NOMO-1 treated with DMSO at 0.1 percent for 48 hours (cell line): ENCODE data around the gene PXK.

ENCODE experiments used
- DNase-seq: peaks from one replicate; lab custom pipeline; 2025; ENCODE audit not compliant: unreplicated experiment; lab: John Stamatoyannopoulos, UW

The PXK gene

DNA sequence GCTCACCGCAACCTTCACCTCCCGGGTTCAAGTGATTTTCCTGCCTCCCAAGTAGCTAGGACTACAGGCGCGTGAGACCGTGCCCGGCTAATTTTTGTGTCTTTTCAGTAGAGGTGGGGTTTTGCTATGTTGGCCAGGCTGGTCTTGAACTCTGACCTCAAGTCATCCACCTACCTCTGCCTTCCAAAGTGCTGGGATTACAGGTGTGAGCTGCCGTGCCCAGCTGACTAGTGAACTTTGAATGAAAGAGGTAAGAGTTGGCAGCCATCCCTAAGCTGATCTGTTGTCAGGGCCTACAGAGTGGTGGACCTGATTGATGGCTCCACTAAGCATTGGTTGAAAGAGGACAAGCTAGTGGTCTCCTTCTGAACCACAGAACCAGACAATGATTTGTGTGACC, 15.3 kb downstream of the PXK start:
- DNase-seq = no peak

DNA sequence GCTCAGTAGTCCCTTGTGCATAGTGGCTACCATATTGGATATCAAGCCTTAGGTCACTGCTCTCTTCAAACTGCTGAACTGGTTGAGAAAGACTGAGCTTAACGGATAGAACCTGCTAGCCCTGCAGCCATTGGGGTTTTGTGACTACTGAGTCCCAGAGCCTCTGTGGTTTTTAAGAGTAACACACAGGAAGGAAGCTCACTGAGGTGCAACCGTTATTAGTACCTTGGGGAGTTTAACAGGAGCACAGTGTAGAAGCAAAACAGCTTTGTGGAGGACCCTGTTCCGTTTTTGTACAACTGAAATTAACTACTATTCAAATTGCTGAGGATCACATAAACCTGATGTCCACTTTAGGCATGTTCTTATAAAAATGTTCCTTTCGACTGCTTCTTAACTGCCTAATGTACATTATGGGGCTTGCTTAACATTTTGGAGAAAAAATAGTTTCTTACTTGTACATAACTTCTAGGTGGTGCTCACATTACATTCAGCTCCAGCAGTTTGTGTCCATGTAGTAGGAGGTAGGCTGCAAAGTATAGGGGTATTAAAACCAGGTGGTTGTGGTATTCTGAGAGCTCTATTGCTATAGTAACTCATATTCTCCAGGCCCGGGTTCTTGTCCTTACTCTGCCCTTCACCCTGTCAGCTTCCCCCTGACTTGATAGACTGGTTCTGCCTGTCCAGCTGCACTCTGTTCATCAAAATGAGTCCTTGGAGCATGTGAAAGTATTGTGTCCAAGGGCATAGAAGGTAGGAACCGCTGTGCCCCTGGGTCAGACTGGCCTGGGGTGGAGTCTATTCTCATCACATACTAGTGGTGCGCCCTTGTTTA, 17.3 kb downstream of the PXK start:
- peak; percentile 58 for DNase-seq

DNA sequence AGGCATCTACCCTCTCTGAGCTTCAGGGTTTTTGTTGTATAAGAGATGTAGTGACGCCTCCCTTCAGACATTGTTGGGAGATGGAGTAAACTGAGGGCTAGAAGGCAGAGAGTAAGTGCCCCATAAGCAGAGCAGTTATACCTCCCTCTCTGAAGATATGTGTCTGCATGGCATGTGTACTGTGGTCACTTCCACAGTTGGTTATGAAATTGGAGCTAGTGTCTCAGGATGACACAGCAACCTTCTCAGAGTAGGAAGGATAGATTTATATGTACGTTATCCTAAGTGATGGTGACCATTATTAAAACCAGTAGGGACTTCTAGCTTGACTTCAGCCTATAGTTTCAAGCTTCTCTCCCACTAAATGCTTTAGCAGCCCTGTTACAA, 17.9 kb downstream of the PXK start:
- DNase-seq = peak; percentile 82

DNA sequence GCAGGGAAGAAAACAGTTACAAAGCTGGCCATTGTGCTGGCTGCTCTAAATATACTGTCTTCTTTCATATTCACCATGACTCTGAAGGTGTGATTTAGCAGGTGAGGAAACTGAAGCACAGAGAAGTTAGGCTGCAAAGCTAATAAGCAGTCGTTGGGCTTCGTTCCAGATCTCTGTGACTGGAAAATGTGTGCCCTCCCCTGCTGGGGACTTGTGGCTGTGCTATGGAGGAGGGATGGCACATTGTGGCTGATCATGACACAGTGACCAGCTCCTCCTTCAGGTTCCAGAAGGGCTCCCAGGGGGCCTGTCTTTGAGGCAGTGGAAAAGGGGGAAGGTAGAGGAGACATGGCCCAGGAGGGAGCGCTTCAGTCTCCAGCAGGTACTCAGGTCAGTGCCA, 19.2 kb downstream of the PXK start:
- DNase-seq = peak; percentile 25

DNA sequence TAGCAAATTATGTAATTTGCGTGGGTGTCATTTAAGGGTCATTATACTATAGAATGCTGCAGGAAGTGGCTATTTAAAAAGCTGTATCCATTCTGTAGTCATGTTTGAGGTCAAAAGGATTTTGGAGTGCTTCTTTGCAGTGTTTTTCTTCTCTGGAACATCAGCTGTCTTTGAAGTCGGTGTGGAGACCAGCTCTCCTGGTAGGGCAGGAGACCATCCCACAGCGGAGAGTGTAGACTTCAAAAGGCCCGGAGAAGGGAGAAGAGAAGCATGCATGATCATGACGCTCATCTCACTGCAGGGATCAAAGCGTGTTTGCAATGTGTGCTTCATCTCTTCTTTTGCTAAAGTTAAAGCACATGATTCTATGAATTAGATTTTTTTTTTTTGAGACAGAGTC, 19.9 kb downstream of the PXK start:
- DNase-seq = no peak

DNA sequence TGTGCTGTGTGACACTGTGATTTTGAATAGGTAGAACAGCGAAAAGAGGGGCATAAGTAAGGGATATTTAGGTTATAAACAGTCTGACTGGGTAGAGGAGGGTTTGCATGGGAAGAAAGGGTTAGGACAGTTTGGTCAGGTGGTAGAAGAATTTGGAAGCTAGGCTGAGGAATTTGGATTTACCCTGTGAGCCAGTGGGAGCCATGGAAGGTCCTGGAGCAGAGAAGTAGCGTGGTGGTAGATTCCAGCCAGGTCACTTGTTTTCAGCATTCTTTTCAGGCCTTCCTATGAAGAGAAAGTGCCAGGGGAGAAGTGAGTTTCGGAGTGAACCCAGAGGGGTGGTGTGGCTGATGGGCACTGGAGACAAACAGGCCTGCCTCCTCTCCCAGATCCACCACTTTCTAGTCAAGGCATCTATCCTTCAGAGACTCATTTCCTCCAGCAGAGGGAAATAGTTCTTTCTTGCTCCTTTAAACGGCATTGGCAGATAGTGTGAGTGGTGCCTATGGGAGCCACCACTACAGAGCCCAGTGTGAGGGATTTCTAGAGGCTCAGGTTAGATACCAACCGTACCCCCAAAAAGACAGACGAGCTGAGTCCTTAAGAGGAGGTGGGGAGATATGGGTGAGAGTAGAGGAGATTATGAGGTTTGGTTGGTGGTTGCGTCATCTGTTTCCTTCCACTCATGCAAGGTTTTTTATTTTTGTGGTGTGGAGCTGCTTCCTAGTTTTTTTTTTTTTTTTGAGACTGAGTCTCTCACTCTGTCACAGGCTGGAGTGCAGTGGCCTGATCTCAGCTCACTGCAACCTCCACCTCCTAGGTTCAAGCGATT, 21.2 kb downstream of the PXK start:
- DNase-seq = peak; percentile 86

DNA sequence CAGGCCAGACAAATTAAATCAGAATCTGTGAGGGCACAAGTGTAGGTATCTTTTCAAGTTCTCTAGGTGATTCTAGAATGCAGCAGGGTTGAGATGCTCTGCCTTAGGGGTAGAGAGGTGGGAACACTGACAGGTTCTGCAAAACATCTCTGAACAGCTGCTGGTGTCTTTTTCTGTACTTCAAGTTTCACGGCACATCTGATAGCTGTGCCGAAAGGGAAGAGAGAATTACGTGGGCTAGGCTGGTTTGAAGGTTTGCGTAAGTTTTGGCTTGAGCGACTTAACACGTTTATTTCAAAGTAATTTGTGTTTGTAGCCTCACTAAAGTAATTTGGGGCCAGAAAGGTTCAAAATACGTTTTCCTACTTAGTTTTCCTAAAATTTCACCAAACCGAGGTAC, 22.5 kb downstream of the PXK start:
- peak; percentile 87 for DNase-seq

DNA sequence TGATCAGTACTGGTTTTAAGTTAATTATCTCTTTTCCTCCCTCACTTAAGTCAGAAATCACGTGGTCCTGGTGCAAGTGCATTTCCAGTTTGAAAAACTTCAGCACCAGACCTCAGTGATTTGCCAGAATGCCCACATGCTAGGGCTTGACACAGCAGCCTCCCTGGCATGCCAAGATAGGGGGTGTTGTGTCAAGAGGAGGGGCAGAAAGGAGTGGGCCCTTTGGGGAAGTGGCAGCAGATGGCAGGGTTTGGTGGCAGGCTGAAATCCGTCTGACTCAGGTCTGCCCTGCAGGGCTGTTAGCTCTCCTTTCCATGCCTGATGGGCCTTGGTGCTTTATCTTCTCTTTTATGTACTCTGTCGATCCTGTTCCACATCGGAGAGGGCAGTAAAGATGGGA, 23.4 kb downstream of the PXK start:
- DNase-seq = peak; percentile 63

DNA sequence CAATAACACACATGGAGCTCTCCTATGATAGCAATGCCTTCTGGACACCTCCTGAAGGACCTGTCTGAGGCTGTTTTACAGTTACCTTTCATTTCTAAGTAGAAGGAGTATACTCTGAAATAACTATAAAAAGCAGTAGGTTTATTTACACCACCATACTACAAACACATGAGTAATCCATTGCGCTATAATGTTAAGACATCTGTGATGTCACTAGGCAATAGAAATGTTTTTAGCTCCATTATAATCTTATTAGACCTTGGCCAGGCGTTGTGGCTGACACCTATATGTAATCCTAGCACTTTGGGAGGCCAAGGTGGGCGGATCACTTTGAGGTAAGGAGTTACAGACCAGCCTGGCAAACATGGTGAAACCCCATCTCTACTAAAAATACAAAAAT, 24.7 kb downstream of the PXK start:
- DNase-seq = no peak

DNA sequence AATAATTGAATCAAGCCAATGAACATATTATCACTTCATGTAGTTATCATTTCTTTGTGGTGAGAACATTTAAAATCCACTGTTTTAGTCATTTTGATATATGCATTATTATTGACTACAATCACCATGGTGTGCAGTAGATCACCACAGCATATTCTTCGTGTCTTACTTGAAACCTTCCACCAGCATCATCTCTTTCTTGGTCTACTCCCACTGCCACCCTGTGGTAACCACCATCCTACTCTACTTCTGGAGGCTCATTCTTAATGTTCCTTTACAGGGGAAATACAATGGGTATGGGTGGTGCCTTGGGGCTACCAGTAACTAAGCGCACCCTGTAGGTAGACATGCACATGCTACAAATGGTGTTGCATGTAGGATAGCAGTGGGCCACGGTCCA, 25.4 kb downstream of the PXK start:
- DNase-seq = no peak

DNA sequence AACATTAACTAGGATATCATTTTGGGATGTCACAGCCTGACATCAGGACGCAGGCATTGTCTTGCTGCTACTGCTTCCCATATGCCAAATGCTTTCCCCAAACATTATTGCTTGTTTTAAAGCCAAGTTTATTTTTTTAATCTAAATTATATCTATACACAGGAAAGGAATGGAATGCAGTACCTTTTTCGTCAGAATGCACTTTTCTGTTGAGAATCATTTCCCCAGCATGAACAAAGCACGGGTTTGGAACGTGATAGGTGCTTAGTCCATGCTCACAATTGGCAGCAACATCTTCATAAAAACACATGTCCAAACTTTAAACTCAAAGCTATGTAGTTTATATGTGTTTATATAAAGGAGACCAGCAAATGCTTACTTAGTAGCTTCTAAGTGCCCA, 26.1 kb downstream of the PXK start:
- no peak for DNase-seq

DNA sequence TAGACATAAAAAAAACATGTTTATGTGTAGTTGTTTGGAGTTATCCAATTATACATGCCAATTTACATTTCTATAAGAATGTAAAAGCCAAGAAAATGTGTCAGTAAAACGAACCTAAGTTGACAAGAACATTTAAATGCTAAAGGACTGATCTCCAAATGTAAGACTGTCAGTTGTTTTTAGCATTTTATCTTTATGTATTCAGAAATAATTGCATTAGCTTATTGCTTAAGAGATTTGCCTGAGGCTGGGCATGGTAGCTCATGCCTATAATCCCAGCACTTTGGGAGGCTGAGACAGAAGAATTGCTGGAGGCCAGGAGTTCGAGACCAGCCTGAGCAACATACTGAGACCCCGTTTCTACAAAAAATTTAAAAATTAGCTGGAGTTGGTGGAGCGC, 26.9 kb downstream of the PXK start:
- no peak for DNase-seq

DNA sequence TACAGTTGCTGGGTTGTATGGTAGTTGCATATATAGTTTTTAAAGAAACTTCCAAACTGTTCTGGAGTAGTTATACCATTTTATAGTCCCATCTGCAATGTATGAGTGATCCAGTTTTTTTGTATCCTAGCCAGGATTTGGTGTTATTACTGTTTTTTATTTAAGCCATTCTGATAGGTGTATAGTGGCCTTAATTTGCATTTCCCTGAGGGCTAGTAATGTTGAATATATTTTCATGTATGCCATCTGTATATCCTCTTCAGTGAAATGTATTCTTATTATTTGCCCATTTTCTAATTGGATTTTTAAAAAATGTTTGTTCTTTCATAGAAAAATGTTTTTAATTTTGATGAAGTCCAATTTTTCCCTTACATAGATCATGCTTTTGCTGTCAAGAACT, 29.2 kb downstream of the PXK start:
- no peak for DNase-seq

DNA sequence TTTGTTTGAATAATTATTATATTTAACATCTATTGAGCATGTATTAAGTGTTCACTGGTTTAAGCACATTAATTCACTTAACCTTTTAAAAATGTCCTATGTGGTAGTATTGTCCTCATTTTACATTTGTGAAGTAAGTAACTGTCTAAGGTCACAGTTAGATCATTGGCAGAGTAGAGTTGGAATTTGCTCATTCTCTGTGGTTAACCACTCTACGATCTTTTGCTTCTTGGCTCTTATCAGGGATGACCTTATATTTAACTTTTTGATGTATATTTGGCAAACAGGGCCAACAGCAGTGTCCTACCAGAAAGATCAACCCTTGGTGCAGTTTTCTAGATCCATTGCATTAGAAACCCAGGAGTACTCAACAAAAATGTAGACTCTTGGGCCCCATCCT, 34.0 kb downstream of the PXK start:
- DNase-seq = no peak

DNA sequence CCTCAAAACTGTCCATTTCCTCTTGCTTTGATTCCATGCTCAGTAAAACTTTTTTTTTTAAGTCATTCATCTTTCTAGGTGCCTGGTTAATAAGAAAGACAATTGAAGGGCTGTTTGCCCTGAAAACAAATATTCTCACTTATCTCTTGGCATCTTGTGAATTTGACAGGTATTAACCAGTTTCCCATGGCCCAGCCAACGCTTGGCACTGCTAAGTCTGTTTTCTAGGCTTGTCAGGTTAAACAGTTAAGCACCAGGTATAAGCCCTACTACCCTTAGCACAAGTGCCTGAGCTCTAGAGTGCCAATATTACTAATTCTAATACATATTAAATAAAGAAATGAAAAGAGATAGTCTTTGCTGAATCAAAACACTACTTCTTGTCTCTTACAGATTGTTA, 36.3 kb downstream of the PXK start:
- no peak for DNase-seq

DNA sequence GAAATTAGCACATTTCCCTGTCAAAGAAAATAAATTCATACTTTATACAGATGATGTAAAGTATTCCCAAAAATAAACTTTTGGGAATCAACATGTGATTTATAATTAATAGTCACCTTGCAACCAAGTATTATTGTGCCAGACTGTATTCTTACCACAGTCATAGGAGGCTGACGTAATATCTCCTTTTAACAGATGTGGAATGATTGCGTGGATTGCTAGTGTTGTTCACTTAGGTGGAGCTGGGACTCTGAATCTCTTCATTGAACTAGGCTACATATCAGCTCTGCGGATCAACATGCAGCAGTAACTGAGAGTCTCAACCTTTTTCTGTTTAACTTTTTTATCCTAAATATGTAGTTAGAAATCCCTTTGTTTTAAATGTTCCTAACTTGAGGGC, 37.2 kb downstream of the PXK start:
- DNase-seq = no peak

DNA sequence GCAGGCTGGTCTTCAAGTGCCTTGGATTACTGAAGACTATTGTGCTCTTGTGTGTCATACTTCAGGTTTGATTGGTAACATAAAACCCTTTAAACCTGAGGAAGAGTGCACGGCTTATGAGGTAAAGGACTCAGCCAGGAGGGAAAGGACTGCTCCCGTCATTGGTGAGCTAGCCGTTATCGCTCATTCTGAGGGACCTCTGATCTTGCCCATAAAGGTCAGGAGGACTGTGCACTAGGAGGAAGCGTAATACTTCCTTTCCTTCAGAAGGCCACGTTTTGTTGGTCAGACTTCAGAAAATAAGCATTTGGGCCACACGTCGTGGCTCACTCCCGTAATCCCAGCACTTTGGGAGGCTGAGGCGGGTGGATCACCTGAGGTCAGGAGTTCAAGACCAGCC, 37.7 kb downstream of the PXK start:
- DNase-seq = no peak

DNA sequence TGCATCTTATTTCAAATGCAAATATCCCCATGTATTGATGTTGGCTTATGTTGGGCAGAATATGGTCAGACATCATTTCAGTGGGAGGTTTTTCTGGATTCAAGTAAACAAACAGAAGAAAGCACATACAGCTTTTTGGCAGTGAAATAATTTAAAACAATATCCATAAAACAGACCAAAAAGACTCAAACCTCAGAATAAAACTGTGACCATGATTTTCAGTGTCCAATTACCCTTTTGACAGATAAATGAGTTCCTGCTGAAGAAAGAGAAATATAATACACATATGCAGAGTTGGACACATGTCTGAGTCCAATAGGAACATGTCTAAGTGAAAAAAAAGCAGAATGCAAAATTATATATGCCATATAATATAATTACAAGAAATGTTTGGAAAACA, 39.1 kb downstream of the PXK start:
- no peak for DNase-seq

DNA sequence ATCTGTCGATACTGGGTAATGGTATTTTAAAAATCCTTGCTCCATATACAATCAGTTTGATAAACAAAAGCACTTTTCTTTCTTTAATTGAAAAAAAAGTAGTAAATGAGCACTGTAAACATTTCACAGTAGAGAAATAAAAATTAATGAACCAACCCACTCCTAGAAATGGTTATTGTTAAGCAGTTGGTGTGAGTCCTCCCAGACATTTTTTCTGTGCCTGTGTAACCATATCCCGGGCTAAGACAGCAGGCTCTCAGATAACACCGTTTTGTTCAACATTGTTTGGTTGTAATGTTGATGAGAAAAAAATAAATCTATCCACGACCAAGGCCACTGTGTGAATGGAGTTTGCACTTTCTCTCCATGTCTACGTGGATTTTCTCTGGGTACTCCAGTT, 42.6 kb downstream of the PXK start:
- DNase-seq = no peak

DNA sequence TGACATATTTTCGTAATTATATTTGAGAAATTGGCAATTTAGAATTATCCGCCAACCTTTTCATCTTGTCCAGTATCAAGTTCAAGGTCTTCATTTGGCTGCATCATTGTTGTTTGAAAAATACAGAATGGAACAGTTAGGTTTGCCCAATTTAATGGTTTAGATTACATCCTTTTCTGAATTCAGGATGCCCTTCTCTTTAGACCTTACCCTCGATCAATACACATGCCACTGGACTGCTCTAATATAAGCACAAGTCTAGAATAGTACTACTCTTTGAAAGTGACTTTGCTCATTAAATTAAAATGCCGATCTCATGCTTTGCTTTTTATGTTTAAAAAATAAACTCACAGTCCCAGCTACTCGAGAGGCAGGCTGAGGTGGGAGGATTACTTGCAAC, 44.5 kb downstream of the PXK start:
- no peak for DNase-seq

DNA sequence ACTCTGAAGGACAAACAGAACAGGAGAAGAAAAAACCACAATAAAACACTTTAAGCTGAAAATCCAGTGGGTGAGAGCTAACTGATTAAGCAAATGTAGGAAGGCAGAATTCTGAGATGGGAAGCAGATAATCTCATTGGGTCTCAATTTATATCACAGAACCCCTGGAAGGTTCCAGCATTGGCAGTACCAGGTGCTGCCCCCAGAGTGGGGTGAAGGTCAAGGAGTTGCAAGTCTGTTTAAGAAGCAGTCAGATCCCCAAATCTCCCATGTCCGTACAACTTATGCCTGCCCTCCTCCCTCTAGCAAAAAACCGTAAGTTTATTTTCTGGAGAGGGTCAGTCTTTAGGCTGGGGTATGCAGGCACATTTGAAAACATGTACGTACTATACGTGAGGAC, 45.1 kb downstream of the PXK start:
- no peak for DNase-seq

DNA sequence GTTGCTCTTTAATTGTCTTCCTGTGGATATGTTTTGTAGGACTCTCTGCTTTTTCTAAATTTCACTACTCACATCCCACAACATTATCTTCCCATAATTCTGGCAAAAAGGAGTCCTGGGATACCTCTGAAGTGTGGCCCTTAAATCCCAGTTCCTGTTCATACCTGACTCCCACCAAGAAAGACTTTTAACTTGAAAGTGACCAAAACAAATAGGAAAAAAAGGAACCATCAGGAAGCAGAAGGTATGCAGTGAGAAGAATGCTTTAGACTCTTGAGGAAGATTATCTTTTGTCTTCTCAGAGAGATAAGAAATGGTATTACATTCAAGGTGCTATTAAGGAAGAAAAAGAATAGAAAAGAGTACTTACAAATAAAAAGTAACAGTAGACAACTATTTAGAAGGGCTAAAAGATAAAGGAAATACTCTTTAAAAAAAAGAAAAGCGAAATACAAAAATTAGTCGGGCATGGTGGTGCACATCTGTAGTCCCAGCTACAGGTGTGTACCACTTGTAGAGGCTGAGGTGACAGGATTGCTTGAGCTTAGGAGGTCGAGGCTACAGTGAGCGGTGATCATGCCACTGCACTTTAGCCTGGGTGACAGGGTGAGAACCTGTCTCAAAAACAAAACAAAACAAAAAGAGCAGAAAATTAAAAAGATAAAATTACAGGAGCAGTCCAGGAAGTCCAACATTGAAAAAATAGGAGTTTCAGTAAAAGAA, 46.8 kb downstream of the PXK start:
- DNase-seq = no peak
